ENCODE data around the gene CDADC1.

CDADC1 gene

DNA sequence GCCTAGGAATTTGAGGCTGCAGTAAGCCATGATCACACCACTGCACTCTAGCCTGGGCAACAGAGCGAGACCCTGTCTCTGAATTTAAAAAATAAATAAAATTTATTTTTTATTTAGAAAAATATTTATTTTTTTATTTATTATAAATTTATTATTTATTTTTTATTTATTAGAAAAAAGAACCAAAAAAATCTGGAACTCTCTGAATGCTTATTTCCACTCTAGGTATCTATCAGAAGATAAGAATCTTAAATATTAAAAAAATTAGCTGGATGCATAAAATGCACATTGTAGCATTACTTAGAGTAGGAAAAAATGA is 82.8 kb downstream of the CDADC1 start:
- TF ChIP-seq, protein P1, sequence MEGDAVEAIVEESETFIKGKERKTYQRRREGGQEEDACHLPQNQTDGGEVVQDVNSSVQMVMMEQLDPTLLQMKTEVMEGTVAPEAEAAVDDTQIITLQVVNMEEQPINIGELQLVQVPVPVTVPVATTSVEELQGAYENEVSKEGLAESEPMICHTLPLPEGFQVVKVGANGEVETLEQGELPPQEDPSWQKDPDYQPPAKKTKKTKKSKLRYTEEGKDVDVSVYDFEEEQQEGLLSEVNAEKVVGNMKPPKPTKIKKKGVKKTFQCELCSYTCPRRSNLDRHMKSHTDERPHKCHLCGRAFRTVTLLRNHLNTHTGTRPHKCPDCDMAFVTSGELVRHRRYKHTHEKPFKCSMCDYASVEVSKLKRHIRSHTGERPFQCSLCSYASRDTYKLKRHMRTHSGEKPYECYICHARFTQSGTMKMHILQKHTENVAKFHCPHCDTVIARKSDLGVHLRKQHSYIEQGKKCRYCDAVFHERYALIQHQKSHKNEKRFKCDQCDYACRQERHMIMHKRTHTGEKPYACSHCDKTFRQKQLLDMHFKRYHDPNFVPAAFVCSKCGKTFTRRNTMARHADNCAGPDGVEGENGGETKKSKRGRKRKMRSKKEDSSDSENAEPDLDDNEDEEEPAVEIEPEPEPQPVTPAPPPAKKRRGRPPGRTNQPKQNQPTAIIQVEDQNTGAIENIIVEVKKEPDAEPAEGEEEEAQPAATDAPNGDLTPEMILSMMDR (IDR thresholded peaks at IDR 0.05) = no peak
- no peak for DNase-seq
- Mint-ChIP-seq H3K4me1 (no peaks in the 10 kb centered on the region), H3K36me3 (ENCODE audit: low read depth) (no peaks in the 10 kb centered on the region), H3K4me3 (no peak overlapping the region), H3K27me3 (ENCODE audit: low read depth, poor library complexity) (no peaks in the 10 kb centered on the region), H3K9me3 (no peaks in the 10 kb centered on the region), H3K27ac (no peak overlapping the region)

DNA sequence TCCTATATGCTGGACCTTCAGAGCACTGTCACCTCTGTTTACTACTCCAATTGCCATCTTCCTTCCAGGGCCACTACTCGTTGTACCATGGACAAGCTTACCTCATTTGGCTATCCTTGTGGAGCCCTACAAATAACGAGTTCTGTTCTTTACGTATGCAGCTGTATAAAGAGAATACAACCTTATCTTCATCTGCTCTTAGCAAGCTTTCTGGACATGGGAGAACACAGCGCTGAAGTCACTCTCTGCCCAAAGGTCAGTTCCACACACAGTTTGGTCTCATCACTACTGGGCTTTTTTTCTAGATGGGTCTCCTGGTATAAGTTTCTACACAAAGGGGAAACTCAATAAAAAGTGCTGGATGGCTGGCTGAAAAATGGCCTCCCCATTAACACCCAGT is 88.9 kb downstream of the CDADC1 start:
- H3K27me3 Mint-ChIP-seq (ENCODE audit: low read depth, poor library complexity) = peaks cover 3% of the 10 kb centered on the region
- H3K9me3 Mint-ChIP-seq = no peaks in the 10 kb centered on the region
- no peaks in the 10 kb centered on the region for H3K36me3 Mint-ChIP-seq (ENCODE audit: low read depth)
- no peak for DNase-seq
- H3K27ac Mint-ChIP-seq = no peak overlapping the region
- H3K4me1 Mint-ChIP-seq = no peaks in the 10 kb centered on the region
- TF ChIP-seq, protein P1 (IDR thresholded peaks at IDR 0.05) = no peak
- no peak overlapping the region for H3K4me3 Mint-ChIP-seq

DNA sequence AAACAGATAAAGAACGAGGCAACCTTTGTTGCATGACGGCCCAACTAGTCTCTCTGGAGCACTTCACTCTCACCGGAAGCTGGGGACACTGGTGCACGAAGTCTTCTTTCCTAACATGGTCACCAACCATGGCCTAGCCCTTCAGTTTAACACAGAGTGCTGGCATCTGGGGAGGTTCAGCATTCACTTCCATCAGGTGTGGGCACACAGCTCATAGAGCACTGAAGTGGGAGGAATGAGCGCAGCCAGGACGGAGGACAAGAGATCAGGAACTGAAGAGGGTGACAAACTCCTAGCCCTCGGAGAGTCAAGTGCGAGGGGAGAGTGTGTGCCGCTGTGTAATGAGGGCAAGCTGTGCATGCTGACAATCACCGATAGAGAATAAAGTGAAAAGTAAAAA is 92.4 kb downstream of the CDADC1 start:
- peaks cover 3% of the 10 kb centered on the region for H3K27me3 Mint-ChIP-seq (ENCODE audit: low read depth, poor library complexity)
- H3K4me3 Mint-ChIP-seq = no peak overlapping the region
- H3K36me3 Mint-ChIP-seq (ENCODE audit: low read depth) = no peaks in the 10 kb centered on the region
- peak overlapping the region; percentile 62 for H3K27ac Mint-ChIP-seq
- DNase-seq = no peak
- TF ChIP-seq, protein P1 (IDR thresholded peaks at IDR 0.05) = no peak
- peaks cover 5% of the 10 kb centered on the region for H3K4me1 Mint-ChIP-seq
- H3K9me3 Mint-ChIP-seq = no peaks in the 10 kb centered on the region

DNA sequence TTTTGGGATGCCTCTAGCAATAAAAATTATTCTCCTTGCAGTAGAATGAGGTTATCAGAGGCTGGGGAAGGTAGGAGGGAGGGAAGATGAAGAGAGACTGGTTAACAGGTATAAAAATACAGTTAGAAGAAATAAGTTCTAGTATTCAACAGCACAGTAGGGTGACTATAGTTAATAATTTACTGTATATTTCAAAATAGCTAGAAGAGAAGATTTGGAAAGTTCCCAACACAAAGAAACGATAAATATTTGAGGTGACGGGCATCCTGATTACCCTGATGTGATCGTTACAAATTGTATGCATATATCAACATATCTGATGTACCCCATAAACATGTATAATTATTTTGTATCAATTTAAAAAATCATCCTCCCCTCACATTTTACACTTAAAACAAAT is 93.8 kb downstream of the CDADC1 start:
- no peak overlapping the region for H3K27ac Mint-ChIP-seq
- H3K27me3 Mint-ChIP-seq (ENCODE audit: low read depth, poor library complexity) = peaks cover 3% of the 10 kb centered on the region
- H3K4me1 Mint-ChIP-seq = peaks cover 15% of the 10 kb centered on the region
- H3K9me3 Mint-ChIP-seq = no peaks in the 10 kb centered on the region
- H3K36me3 Mint-ChIP-seq (ENCODE audit: low read depth) = no peaks in the 10 kb centered on the region
- TF ChIP-seq, protein P1 (IDR thresholded peaks at IDR 0.05) = no peak
- no peak for DNase-seq
- no peak overlapping the region for H3K4me3 Mint-ChIP-seq

DNA sequence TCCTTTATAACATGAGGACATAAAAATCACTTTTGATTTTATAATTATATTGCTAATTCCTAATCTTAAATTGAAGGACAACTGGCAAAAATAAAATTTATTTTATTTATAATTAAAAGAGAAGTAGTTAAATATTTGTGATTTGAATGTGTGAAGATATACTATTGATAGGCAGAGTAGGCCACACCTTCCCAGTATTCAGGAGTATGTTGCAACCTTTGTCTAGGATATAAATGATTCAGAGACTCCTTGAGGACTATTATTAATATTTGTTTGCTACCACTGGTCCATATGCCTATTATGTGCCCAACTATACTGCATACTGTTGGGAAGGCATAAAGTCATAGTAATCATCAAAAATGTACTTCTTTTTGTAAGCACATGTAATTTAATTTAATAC is 94.2 kb downstream of the CDADC1 start:
- TF ChIP-seq, protein P1 (IDR thresholded peaks at IDR 0.05) = no peak
- H3K27ac Mint-ChIP-seq = no peak overlapping the region
- H3K36me3 Mint-ChIP-seq (ENCODE audit: low read depth) = no peaks in the 10 kb centered on the region
- H3K9me3 Mint-ChIP-seq = no peaks in the 10 kb centered on the region
- peaks cover 3% of the 10 kb centered on the region for H3K27me3 Mint-ChIP-seq (ENCODE audit: low read depth, poor library complexity)
- peaks cover 18% of the 10 kb centered on the region for H3K4me1 Mint-ChIP-seq
- no peak overlapping the region for H3K4me3 Mint-ChIP-seq
- no peak for DNase-seq

DNA sequence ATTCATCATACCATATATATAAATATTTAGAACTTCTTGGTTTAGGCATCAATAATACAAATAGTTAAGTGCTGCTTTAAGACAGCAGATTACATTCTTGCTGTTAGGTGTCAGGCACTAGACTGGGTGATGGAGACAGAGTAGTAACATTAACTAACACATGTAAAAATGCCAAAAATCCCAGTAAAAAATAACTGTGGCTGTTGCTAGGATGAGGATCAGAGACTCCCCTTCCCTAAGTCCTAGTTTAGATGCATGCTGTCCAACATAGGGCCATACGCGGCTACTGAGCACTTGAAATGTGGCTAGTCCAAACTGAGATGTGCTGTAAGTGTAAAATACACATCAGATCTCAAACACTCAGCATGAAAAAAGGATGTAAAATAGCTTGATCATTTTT is 94.7 kb downstream of the CDADC1 start:
- Mint-ChIP-seq H3K36me3 (ENCODE audit: low read depth) (no peaks in the 10 kb centered on the region), H3K27ac (no peak overlapping the region), H3K4me3 (no peak overlapping the region), H3K27me3 (ENCODE audit: low read depth, poor library complexity) (no peaks in the 10 kb centered on the region), H3K4me1 (peaks cover 21% of the 10 kb centered on the region), H3K9me3 (no peaks in the 10 kb centered on the region)
- no peak for DNase-seq
- TF ChIP-seq, protein P1 (IDR thresholded peaks at IDR 0.05) = no peak

Measured in nephron progenitor cell (in vitro differentiated cells).